Measurements from ENCODE around the gene ITIH5.

GRCh38 chr10:7533657-7534479 lies 132.9 kb downstream of the ITIH5 start:
- TF ChIP-seq CTCF (IDR thresholded peaks at IDR 0.05) (no peak), EZH2 (IDR thresholded peaks at IDR 0.05; ENCODE audit: borderline replicate concordance, insufficient read depth, low read depth, low read length, poor library complexity, severe bottlenecking) (no peak)
